Stimulated activated CD4-positive, alpha-beta T cell treated with anti-CD3 and anti-CD28 coated beads, Interleukin-4, amount 100 ng/mL, for 1 hour (primary cell): ENCODE data around the gene GOLGA2.
A peak's percentile ranks its signal among the peaks of the same experiment; 100 is the strongest.
"Not testable (repeated sequence)": the region's sequence is repeated elsewhere in the genome, so short reads cannot be mapped to it uniquely, and the experiment has no call there.

Experiments
- DNase-seq: peaks from one replicate; pipeline ENCODE4 v3.0.0-alpha.2; 2020

Gene GOLGA2

DNA sequence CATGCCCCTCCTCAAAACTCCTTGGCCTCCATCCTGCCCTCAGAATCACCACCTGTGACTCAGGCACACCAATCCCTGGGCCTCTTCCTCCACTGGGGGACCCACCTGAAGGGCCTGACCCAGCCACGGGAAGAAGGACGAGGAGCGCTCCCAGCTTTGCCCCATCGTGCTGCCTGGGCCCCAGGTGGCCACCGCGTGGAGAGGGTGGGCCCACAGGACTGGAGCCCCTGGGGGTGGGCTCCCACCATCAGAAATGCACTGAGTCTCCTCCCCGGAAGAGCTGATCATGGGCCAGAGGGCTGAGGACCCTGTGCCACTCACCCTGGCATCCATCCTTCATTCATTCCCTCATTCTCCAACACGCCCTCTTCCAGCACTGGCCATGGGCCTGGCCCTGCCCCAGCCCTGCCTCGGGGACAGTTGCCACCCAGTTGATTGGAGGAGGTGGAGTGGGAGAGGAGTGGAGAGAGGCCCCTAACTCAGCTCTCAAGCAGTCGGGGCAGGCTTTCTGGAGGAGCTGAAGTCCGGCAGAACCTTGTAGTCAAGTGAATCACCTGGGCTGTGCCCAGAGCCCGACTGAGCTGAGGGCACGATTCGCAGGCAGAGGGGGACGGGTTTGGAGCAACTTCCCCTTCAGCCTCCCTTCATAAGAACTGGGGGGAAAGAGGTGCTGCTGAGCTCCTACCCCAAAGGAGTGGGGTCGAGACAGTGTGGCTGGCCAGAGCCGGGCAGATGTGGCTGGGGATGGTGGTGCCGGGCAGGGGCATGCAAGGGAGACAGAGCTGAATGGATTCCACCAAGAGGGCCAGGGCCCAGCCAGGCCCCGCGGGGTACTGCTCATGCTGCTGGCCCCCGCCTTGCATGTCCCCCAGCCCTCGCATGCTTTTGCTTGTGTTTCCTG, 43.0 kb downstream of the GOLGA2 start:
- no peak for DNase-seq

DNA sequence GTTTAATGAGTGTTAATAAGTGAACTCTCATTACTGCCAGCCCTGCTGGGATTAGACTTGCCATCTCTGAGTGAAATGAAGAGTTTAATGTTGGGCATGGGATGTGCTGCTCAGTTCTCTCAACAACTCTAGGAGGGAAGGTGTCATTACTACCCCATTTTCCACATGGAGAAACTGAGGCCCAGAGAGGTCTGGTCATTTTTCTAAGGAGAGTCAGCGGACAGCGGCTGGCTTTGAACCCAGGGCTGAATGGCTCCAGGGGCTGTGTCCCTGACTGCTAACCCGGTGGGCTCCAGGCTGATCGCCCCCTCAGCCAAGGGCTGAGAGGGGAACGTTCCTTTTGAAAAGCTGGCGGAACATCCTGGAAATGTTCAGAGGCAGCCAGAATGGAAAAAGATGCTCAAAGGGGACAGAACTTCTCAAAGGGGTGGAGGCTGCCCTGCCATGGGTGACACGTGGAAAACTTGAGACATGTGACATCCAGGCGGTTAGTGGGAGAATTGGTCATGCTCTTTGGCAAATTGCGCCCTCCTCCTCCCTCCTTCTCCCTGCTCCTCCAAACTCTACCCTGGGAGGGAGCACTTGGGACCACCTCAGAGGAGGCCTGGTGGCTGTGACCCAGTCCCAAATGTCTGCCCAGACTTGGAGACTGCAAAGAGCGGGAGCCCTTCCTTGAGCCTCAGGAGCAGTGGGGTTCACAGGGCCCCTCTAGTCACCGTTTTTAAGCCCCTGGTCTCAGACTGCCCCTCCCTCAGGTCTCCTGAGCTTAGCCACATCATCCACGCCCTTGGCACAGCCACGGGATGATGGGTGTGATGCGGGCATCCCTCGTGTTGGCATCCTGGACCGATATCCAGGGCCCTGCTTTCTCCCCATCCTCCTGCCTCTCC, 43.9 kb downstream of the GOLGA2 start:
- no peak for DNase-seq

DNA sequence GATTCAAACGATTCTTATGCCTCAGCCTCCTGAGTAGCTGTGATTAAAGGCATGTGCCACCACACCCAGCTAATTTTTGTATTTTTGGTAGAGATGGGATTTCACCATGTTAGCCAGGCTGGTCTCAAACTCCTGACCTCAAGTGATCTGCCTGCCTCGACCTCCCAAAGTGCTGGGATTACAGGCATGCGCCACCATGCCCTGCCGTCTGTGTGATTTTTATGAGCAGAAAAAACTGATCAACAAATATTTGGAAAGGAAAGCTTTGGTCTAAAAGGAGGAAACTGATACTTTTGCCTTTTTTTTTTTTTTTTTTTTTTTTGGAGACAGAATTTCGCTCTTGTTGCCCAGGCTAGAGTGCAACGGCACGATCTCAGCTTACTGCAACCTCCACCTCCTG, 44.9 kb downstream of the GOLGA2 start:
- DNase-seq: not testable (repeated sequence)

DNA sequence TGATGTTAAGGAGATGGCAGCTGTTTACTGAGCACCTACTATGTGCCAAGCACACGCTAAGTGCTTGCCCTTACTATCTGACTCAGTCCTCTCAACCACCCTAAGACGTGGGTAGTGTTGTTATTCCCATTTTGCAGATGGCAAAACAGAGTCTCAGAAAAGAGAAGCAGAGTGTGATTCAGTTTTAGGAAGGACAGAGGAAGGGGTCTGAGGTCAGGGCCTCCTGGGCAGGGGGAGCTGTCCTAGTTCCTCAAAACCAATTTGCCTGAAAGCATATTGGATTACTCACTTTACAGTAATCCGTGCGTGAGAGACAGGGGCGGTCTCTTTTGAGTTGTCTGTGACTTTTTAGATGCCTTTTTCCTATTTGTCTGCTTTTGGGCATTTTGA, 49.4 kb downstream of the GOLGA2 start:
- DNase-seq: no peak

DNA sequence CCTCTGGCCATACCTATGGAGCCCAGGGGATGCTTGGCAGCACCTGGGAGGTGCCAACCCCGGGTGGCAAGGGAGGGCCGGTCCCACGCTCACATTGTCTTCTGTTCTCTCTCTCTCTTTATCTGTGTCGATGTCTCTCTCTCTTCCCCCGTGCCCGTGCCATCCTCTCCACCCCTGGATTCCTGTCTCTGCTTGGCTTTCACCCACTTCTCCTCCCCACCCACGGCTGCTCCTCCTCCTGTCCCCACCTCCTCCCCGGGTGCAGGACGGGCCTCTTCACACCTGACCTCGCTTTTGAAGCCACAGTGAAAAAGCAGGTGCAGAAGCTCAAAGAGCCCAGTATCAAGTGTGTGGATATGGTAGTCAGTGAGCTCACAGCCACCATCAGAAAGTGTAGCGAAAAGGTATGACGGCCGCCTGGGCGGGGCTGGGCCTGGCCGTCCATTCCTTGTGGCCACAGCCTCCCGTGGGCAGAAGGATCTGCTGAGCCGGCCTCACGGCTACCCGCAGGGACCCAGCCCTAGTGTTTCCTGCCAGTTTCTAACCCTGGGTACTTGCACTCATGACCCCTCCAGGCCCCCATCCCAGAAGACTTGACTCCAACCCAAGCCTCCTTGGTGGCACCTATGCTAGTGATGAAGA, 49.9 kb downstream of the GOLGA2 start:
- DNase-seq: no peak

DNA sequence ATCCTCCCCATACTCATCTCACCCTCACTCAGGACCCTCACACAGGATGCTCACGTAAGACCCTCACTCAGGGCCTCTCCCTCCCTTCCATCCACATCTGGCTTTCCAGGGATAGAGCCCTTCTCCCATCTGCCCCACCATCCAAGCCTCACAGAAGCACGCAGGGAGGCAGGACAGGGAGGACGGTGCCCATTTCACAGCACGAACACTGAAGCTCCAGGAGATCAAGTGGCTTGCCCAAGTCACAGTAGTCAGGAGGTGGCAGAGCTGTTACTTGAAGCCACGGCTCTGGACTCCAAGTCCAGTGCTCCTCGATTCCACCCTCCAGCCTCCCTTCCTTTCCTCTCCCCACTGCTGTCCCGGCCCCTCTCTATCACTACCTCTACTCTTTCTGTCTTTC, 50.9 kb downstream of the GOLGA2 start:
- no peak for DNase-seq

DNA sequence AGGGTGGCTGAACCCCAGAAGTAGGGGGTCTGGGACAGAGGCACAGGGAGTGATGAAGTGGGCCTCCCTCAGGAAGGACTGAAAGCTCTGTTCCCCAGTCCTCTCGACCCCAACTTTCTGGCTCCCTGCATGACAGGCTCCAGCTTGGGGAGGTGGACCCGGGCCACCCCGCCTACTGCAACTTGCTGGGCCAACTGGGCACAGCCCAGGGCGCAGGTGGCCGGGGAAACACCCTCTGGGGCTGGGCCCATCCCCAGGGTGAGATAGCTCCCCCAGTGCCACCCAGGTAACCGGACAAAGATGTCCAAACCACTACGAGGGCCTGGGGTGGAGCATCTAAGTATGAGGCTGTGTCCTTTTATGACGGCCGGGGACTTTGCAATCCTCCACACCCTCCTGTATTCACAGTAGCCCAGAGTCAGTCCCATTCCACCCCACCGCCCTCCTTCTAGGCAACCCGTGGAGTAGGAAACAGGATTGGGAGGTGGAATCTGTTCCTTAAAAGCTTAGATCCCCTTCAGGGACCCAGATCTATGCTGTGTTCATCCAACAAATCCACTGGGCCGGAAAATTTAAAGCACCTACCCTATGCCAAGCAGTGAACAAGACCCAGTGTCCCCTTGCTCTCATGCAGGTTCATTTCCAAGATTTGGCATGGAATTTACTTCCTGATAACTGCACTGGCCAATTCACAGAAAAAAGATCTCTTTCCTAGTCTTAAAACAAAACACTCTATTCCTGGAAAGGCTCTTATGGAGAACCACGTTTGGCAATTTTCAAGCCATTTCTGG, 52.7 kb downstream of the GOLGA2 start:
- no peak for DNase-seq

DNA sequence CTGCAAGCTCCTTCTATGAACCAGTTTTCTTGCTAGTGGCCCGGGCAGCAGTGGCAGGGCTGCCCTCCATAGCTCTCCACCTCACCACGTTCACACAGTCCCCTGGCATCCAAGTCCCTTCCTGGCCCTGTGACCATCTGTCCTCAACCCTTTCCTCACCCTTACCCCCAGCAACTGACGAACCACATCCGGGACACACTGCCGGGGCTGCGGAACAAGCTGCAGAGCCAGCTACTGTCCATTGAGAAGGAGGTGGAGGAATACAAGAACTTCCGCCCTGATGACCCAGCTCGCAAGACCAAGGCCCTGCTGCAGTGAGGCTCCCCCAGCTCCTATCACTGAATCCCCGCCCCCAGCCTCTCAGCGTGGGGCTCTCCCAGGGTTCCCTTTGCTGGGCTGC, 53.8 kb downstream of the GOLGA2 start:
- DNase-seq: no peak

DNA sequence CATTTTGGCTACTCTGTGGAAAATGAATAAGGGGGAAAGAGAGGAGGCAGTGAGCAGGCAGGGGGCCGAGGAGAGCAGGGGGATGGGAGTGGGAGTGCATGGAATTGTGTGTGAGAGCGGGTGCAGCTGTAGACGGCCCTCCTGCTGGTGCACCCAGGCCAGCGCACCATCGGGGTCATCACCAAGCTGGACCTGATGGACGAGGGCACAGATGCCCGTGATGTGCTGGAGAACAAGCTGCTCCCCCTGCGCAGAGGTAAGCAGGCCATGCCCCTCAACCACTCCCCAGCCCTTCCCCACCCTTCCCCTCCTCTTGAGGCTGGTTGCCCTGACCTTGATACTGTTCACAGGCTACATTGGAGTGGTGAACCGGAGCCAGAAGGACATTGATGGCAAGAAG, 56.0 kb downstream of the GOLGA2 start:
- no peak for DNase-seq

DNA sequence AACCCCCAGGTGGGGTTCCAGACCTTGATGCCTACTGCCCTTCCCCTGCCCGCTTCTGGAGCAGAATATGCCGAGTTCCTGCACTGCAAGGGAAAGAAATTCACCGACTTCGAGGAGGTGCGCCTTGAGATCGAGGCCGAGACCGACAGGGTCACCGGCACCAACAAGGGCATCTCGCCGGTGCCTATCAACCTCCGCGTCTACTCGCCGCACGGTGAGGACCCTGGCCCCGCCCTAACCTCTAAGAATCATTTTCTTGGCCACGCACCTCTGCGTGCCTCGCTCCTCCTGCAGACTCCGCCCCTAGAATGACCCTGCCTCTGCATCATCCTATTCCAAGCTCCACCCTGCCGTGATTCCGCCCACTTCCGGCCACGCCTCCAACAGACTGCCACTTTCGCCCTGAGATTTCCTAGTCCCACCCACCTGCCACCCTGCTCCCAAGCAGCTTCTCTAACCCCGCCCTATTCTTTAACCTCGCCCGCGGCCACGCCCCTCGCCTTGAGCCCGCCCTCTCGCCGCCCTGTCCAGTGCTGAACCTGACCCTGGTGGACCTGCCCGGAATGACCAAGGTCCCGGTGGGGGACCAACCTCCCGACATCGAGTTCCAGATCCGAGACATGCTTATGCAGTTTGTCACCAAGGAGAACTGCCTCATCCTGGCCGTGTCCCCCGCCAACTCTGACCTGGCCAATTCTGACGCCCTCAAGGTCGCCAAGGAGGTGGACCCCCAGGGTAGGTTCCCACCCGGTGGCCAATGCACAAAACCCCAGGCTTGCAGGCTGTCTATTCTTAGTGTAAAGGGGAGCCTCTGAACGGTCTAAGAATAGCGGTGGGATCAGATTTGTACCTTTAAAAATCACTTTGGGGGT, 57.1 kb downstream of the GOLGA2 start:
- peak; percentile 91 for DNase-seq

DNA sequence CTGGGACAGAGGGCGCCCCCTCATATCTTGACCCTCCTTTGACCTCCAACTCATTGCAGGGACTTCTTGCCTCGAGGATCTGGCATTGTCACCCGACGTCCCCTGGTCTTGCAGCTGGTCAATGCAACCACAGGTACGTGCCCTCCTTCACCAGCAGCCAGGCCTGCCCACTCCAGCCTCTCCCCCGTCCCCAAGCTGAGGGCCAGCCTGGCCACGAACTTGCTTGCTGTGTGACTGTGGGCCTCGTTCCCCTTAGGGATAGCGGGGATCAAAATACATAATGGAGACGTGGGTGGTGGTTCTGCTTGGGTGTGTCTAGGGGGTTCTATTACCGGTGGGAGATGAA, 57.7 kb downstream of the GOLGA2 start:
- no peak for DNase-seq

DNA sequence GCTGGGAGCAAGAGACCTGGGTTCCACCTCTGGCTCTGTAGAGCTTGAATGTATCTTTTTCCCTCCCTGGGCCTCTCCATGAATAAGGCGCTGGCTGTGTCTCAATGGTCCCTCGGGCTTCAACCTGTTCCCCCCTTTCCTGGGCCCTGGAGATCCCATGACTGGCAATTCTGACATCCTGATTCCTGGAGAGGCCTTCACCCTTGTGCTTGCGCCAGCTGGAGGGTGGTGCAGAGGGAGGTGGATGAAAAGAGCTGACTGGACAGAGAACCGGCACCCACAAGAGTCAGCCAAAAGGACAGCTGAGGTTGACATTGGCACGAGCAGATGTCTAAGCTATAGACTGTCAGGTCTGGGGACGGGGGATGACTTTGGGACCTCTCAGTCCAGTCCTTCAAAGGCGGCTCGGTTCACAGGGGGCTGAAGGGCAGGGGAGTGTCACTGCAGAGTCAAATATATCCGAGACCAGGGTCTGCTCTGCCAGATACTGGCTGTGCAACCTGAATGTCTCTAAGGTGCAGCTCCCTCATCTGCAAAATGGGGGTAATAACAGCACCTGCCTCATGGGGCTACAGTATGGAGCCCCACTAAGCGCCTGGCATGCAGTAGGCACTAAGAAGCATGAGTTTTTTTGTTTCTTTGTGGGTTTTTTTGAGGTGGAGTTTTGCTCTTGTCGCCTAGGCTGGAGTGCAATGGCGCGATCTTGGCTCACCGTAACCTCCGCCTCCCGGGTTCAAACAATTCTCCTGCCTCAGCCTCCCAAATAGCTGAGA, 58.8 kb downstream of the GOLGA2 start:
- DNase-seq: no peak

DNA sequence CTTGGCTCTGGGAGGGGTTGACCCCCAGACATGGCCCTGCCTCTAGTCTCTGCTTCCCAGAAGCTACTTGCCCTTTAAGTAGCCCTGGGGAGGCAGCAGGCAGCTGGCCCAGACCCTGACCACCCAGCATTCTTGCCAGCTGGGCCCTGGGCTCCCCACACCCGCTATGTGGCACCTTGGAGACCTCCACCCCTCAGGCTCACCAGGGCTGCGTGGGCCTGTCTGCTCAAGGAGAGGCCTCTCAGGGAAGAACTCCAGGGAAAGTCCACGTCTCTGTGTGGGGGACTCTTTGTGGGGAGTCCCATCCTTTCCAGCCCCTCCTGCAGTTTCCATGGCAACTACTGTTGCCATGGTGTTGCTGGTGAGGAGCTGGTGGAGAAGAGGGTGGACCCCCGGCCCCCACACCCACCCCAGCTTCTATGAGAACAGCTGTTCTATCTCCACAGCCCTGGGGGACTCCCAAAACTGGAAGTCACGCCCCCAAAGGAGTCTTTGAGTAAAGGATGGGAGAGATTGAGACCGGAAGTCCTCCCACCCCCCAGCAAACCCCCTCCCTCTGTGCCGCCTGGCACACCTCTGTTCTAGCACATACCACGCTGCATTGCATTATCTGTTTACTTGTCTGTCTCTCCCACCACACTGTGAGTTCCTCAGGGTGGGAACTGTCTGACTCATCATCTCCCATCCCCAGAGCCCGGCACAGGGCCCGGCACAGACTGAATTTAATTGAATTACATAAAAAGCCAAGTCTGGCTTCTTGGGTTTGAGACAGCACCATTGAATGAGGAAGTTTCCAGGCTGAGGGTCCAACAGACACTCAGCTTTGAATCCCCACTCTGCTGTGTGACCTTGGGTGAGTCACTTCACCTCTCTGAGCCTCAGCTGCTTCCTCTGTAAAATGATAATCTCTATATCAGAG, 60.1 kb downstream of the GOLGA2 start:
- DNase-seq: no peak

DNA sequence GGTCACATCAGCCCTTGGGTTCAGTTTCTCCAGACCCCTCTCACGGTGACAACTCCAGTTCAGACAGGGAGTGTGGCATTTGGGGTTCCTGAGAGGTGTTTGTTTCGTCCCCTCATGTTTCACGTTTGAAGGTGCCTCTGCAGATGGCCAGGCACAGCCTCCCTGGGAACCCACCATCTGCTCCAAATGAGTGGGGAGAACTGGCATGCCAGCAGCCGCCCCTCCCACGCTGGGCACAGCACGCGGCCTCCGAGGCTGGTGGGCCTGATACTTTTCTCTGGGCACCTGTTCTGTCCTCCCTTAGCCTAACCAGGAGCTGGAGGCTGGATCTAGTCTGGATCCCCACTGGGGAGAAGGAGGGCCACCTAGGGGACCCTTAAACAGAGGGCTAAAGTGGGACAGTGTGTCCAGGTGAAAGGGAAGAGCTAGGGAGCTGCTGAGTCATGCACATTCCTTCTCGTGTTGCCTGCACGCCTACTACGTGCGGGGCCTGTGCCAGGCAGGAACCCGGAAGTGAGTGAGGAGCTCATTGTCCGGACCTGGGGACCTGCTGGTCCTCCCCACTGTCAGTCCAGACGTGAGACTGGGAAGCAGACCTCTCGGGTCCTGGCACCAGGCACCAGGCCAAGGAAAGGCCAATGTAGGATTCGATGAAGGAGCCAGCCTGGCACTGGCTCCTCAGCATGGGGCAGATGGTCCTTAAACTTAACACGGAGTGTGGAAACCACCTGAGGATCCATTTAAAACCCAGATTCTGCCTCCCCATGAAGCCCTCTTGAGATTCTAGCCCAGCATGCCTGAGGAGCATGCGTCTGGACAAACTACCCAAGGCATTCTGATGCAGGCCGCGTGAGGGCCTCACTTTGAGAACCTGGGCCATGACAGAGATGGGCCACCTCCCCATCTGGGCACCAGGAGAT, 61.0 kb downstream of the GOLGA2 start:
- no peak for DNase-seq

DNA sequence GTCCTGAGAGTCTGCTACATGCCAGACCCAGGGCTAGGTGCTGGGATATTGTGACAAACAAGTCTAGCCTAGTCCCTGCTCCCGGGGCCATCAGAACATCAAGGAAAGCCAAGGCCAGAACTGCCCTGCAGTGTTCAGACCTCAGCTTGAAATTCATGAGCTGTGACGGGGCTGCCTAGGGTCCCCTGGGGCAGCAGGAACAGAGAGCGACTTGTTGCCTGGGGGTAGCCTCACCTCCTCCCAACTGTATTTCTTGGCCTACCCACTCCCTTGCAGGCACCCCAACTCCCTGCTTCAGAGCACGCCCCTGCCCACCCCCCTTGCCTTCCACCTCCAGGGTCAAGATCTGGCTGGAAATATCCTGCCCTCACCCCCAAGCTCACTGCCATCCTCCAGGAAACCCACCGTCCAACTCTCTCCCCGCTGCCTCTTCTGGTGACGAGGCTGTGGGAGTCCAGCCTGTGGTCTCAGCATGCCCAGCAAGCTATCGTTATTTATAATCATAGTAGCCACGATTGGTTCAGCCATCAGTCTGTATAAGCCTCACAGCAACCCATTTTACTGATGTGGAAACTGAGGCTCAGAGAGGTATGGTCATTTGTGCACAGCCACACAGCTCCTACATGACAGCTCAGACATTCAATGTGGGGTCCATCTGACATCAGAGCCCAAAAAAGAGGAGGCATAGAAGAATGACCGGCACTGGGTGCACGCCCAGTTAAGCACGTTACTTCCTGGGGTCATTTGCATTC, 61.9 kb downstream of the GOLGA2 start:
- no peak for DNase-seq

DNA sequence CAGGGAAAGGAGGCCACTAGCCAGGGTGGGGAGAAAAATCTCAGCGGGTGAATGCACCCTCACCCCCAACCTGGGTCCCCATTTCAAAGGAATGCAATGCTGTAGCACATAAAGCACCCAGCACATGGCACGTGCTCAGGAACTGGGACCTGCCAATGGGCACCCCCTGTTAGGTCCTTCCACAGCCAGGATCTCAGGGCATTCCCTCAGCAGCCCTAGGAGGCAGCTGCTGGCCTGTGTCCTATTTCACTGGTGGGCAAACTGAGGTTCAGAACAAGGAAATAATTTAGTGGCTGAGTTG, 63.9 kb downstream of the GOLGA2 start:
- DNase-seq: no peak

DNA sequence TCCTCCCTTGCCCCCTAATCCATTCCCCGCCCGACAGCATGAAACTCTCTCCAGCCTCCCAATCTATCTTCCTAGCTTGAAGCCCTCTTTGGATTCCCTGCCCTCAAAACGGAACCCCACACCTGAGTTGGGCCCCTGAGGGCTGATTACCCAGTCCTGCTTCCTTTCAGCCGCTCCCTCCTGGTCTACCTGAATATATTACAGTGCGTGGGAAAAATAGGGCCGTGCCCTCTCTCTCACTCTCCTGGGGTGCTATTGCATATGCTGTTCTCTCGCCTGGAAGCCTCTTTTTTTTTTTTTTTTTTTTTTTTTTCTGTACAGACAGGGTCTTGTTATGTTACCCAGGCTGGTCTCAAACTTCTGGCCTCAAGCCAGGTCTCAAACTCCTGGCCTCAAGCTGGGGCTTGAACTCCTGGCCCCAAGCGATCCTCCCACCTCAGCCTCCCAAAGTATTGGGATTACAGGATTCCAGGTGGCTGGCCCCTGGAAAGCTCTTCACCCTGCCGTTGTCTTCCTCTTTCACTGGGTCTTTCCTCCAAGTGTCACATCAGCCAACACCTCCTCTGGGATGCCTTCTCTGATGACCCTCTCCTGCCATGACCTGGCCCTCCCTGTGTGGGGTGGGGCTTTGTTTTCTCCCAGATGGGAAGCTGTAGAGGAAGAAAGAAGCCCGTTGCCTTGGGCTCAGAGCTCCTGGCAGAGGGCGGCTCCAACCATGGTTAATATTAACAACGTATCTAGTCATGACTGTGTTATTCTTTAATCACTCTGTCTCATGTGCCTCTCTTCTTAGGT, 64.4 kb downstream of the GOLGA2 start:
- DNase-seq: no peak
